ENCODE results near the gene SUPT6H. TPM values are rescaled to one million over a fixed set of nuclear protein-coding genes. Genes with fewer than 3 reads are reported as not detected.

The SUPT6H gene
- total and polyA plus RNA-seq, 9 of the 15 experiments (the other 6 are each of a cell fraction or from before 2014, with no cell fraction given) = 1.7 to 77.7 (median 49.2) TPM

DNA sequence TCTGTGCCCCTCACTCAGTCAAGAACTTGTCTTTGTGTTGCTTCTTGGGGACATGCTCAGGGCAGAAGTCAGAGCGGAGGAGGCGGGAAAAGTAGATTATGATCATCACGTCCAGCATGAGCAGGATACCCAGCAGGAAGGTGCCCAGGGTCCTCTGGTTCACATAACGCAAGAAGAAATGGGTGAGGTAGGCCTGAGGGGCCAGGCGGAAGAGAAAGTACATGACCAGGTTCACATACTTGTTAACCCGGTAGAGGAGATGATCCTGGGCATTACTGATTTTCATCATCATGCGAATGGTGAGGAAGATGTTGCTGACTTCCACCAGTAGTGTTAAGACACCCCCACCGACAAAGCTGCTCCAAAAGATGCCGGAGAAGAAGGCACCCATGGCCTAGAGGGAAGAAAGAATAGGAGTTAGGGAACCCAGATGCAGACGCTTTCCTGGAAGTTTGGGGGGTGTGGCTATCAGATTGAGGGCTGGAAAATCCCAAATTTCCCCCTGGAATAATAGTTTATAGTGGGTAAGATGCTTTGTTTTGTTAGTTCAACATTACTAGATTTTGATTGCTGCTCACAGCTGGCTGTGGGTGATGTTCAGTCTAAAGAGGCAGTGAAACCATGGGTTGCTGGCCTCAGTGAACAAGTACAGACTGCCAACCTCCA, 62.6 kb downstream of the SUPT6H start (continued):
- TF ChIP-seq ZNF589 (CRISPR knock-in tag; IDR thresholded peaks at IDR 0.05; ENCODE audit: low read depth) (0 out of 2 replicates have a peak, but pooled peaks have one; percentile 21), ZNF133 (CRISPR knock-in tag; IDR thresholded peaks at IDR 0.05) (no peak), KAT2B (IDR thresholded peaks at IDR 0.05; ENCODE audit: low read depth, low read length) (no peak), CHD2 (IDR thresholded peaks at IDR 0.05; ENCODE audit: low read depth, low read length) (no peak), HNRNPK (IDR thresholded peaks at IDR 0.05; ENCODE audit: low read depth, low read length, poor library complexity, severe bottlenecking) (no peak), ZNF324 (CRISPR knock-in tag; IDR thresholded peaks at IDR 0.05) (no peak), ZNF239 (CRISPR knock-in tag; IDR thresholded peaks at IDR 0.05) (no peak)
- TF ChIP-seq, protein P1, sequence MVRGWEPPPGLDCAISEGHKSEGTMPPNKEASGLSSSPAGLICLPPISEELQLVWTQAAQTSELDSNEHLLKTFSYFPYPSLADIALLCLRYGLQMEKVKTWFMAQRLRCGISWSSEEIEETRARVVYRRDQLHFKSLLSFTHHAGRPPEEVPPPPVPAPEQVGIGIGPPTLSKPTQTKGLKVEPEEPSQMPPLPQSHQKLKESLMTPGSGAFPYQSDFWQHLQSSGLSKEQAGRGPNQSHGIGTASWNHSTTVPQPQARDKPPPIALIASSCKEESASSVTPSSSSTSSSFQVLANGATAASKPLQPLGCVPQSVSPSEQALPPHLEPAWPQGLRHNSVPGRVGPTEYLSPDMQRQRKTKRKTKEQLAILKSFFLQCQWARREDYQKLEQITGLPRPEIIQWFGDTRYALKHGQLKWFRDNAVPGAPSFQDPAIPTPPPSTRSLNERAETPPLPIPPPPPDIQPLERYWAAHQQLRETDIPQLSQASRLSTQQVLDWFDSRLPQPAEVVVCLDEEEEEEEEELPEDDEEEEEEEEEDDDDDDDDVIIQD (CRISPR knock-in tag; IDR thresholded peaks at IDR 0.05) = no peak
- TF ChIP-seq, protein P2, sequence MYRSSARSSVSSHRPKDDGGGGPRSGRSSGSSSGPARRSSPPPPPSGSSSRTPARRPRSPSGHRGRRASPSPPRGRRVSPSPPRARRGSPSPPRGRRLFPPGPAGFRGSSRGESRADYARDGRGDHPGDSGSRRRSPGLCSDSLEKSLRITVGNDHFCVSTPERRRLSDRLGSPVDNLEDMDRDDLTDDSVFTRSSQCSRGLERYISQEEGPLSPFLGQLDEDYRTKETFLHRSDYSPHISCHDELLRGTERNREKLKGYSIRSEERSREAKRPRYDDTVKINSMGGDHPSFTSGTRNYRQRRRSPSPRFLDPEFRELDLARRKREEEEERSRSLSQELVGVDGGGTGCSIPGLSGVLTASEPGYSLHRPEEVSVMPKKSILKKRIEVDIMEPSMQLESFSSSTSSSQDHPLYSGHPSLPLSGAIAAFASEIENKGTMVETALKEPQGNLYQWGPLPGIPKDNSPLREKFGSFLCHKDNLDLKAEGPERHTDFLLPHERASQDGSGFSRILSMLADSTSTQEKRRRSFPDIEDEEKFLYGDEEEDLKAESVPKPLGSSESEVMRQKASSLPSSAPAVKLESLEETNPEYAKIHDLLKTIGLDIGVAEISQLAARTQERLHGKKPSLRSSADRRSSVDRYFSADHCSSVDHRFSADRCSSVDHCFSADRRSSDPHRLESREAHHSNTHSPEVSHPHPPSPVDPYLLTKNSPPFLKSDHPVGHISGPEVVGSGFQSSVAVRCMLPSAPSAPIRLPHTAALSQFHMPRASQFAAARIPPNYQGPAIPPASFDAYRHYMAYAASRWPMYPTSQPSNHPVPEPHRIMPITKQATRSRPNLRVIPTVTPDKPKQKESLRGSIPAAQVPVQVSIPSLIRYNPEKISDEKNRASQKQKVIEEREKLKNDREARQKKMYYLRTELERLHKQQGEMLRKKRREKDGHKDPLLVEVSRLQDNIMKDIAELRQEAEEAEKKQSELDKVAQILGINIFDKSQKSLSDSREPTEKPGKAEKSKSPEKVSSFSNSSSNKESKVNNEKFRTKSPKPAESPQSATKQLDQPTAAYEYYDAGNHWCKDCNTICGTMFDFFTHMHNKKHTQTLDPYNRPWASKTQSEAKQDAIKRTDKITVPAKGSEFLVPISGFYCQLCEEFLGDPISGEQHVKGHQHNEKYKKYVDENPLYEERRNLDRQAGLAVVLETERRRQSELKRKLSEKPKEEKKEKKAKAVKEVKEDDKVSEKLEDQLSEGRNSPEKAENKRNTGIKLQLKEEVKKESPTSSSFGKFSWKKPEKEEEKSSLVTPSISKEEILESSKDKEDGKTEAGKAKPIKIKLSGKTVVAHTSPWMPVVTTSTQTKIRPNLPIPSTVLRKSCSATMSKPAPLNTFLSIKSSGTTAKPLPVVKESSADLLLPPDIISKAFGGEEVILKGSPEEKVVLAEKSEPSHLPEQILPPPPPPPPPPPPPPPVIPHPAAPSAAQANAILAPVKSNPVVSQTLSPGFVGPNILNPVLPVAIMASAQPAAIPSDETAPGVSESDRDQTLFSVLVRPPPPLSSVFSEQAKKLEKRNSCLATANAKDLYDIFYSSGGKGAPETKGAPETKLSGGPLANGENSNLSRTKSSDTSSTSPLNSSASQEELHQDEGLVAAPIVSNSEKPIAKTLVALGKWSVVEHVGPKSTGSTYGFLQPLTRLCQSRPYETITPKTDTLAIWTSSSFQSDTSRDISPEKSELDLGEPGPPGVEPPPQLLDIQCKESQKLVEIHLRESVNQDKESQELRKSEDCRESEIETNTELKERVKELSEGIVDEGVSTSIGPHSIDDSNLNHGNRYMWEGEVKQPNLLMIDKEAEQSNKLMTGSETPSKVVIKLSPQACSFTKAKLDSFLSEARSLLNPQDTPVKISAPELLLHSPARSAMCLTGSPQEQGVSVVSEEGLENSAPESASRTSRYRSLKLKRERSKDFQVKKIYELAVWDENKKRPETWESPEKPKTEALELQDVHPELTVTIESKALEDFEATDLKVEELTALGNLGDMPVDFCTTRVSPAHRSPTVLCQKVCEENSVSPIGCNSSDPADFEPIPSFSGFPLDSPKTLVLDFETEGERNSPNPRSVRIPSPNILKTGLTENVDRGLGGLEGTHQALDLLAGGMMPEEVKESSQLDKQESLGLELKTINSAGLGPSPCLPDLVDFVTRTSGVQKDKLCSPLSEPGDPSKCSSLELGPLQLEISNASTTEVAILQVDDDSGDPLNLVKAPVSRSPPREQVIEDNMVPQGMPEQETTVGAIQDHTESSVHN (IDR thresholded peaks at IDR 0.05; ENCODE audit: borderline replicate concordance in 1 of 2, low read depth in 1 of 2) = no peak
- TF ChIP-seq, protein P3, sequence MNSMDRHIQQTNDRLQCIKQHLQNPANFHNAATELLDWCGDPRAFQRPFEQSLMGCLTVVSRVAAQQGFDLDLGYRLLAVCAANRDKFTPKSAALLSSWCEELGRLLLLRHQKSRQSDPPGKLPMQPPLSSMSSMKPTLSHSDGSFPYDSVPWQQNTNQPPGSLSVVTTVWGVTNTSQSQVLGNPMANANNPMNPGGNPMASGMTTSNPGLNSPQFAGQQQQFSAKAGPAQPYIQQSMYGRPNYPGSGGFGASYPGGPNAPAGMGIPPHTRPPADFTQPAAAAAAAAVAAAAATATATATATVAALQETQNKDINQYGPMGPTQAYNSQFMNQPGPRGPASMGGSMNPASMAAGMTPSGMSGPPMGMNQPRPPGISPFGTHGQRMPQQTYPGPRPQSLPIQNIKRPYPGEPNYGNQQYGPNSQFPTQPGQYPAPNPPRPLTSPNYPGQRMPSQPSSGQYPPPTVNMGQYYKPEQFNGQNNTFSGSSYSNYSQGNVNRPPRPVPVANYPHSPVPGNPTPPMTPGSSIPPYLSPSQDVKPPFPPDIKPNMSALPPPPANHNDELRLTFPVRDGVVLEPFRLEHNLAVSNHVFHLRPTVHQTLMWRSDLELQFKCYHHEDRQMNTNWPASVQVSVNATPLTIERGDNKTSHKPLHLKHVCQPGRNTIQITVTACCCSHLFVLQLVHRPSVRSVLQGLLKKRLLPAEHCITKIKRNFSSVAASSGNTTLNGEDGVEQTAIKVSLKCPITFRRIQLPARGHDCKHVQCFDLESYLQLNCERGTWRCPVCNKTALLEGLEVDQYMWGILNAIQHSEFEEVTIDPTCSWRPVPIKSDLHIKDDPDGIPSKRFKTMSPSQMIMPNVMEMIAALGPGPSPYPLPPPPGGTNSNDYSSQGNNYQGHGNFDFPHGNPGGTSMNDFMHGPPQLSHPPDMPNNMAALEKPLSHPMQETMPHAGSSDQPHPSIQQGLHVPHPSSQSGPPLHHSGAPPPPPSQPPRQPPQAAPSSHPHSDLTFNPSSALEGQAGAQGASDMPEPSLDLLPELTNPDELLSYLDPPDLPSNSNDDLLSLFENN (IDR thresholded peaks at IDR 0.05; ENCODE audit: low read depth in 2 of 2, low read length in 2 of 2) = peak in 1 of 2 experiments; percentile 53; a peak in 1 of 4 replicates
- TF ChIP-seq, protein P4, sequence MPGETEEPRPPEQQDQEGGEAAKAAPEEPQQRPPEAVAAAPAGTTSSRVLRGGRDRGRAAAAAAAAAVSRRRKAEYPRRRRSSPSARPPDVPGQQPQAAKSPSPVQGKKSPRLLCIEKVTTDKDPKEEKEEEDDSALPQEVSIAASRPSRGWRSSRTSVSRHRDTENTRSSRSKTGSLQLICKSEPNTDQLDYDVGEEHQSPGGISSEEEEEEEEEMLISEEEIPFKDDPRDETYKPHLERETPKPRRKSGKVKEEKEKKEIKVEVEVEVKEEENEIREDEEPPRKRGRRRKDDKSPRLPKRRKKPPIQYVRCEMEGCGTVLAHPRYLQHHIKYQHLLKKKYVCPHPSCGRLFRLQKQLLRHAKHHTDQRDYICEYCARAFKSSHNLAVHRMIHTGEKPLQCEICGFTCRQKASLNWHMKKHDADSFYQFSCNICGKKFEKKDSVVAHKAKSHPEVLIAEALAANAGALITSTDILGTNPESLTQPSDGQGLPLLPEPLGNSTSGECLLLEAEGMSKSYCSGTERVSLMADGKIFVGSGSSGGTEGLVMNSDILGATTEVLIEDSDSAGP (CRISPR knock-in tag; IDR thresholded peaks at IDR 0.05) = no peak

Measured in K562 (cell line).